Suprapubic skin (tissue), 4 donors: ENCODE results near the gene MCF2L. TPM values are rescaled to one million over a fixed set of nuclear protein-coding genes. Genes with fewer than 3 reads are reported as not detected.
"Not testable (repeated sequence)": the region's sequence is repeated elsewhere in the genome, so short reads cannot be mapped to it uniquely, and the experiment has no call there.

Experiments used
- DNase-seq, 2 donors: peaks; one replicate each; pipeline ENCODE4 v3.0.0-alpha.2; 2019; ENCODE audit warnings: low spot score in 2 of 2
- H3K27ac ChIP-seq: fragments of 200-600 bp; sonication (generic); one replicate; pipeline ENCODE4 v1.5.1; 2019
- H3K27me3 ChIP-seq: fragments of 200-600 bp; sonication (generic); one replicate; pipeline ENCODE4 v1.5.1; 2019
- H3K36me3 ChIP-seq: fragments of 200-600 bp; sonication (generic); one replicate; pipeline ENCODE4 v1.5.1; 2019
- H3K4me1 ChIP-seq: fragments of 200-600 bp; sonication (generic); one replicate; pipeline ENCODE4 v1.5.1; 2019
- H3K4me3 ChIP-seq: fragments of 200-600 bp; sonication (generic); one replicate; pipeline ENCODE4 v1.5.1; 2019; ENCODE audit warnings: mild to moderate bottlenecking
- H3K9me3 ChIP-seq: fragments of 200-600 bp; sonication (generic); one replicate; pipeline ENCODE4 v1.5.1; 2019
- EP300 ChIP-seq: sonication (generic); formaldehyde crosslinking; IDR thresholded peaks from one replicate; pipeline ENCODE4 v1.6.1; 2017; ENCODE audit warnings: antibody characterized with exemption
- POLR2A ChIP-seq, 2 donors: fragments of 450-650 bp; IDR thresholded peaks; one replicate each; pipeline ENCODE4 v1.6.1; 2017; ENCODE audit warnings: antibody characterized with exemption in 2 of 2, mild to moderate bottlenecking in 2 of 2, moderate library complexity in 2 of 2
- POLR2AphosphoS5 ChIP-seq, 3 donors: sonication (generic); formaldehyde crosslinking; IDR thresholded peaks; one replicate each; pipeline ENCODE4 v1.6.1; 2017; ENCODE audit warnings: antibody characterized with exemption in 3 of 3
- WGBS: methylation state at CpG from one replicate; pipeline ENCODE4 v1.1.5; 2018; 5-methylcytosine and 5-hydroxymethylcytosine counted together
- total RNA-seq, 4 donors: library from RNA; depleted of rRNA; stranded (reverse); fragments of >200 nt; gene quantifications; one replicate each; pipeline ENCODE4 v1.1.0, GENCODE V29; 2016
- TF ChIP-seq, protein P1 (sequence below), 2 donors: fragments of 200-600 bp in 1 of 2; fragments of 450-650 bp in 1 of 2; sonication (generic) in 1 of 2; IDR thresholded peaks; one replicate each; pipeline ENCODE4 v1.5.1; 2016 to 2019; ENCODE audit warnings: antibody characterized with exemption in 2 of 2, mild to moderate bottlenecking in 1 of 2, moderate library complexity in 1 of 2

The MCF2L gene
- total RNA-seq, 4 donors from 2014 or later, result 25.4 to 144 (median 50.0) TPM

DNA sequence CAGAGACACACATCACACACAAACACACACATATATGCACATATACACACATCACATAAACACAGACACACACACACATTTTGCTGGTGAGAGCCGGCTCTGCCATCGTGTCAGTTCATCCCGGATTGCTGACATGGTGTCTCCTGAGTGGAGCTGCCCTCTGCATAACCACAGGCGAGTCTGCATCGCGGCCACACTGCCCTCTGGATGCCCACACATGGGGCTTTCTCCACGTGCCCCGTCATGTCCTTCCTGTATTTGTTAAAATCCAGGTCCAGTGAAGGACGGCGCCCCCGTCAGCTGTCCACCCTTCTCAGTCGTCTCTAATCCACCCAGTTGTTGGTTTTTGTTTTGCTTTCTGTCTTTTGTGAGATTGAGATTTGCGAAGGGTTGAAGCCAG, 84.0 kb downstream of the MCF2L start:
- TF ChIP-seq POLR2AphosphoS5 (IDR thresholded peaks at IDR 0.05), result no peak
- TF ChIP-seq EP300, result no peak
- no peak for TF ChIP-seq POLR2A (IDR thresholded peaks at IDR 0.05)
- TF ChIP-seq, protein P1, sequence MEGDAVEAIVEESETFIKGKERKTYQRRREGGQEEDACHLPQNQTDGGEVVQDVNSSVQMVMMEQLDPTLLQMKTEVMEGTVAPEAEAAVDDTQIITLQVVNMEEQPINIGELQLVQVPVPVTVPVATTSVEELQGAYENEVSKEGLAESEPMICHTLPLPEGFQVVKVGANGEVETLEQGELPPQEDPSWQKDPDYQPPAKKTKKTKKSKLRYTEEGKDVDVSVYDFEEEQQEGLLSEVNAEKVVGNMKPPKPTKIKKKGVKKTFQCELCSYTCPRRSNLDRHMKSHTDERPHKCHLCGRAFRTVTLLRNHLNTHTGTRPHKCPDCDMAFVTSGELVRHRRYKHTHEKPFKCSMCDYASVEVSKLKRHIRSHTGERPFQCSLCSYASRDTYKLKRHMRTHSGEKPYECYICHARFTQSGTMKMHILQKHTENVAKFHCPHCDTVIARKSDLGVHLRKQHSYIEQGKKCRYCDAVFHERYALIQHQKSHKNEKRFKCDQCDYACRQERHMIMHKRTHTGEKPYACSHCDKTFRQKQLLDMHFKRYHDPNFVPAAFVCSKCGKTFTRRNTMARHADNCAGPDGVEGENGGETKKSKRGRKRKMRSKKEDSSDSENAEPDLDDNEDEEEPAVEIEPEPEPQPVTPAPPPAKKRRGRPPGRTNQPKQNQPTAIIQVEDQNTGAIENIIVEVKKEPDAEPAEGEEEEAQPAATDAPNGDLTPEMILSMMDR (IDR thresholded peaks at IDR 0.05), result no peak
- Histone ChIP-seq H3K27ac (no peak overlapping the region), H3K27me3 (peaks cover 2% of the 10 kb centered on the region), H3K9me3 (no peaks in the 10 kb centered on the region), H3K36me3 (no peaks in the 10 kb centered on the region), H3K4me1 (no peaks in the 10 kb centered on the region), H3K4me3 (no peak overlapping the region)
- peak in 1 of 2 donors; percentile 38 for DNase-seq
- WGBS, result 89% methylated on average over 13 of the region's 13 CpGs

- Histone ChIP-seq H3K36me3 (no peaks in the 10 kb centered on the region), H3K4me3 (no peak overlapping the region), H3K27ac (no peak overlapping the region), H3K9me3 (no peaks in the 10 kb centered on the region), H3K4me1 (no peaks in the 10 kb centered on the region), H3K27me3 (peaks cover 2% of the 10 kb centered on the region)
- TF ChIP-seq EP300 (no peak), POLR2A (IDR thresholded peaks at IDR 0.05) (no peak)
- WGBS, result 95% methylated on average over 4 of the region's 14 CpGs
- DNase-seq, result peak in 1 of 2 donors; percentile 57
Observed at GRCh38 chr13:113053376-113053775, 84.4 kb downstream of the MCF2L start.

- Histone ChIP-seq H3K4me3 (no peak overlapping the region), H3K27ac (no peak overlapping the region), H3K4me1 (no peaks in the 10 kb centered on the region), H3K36me3 (no peaks in the 10 kb centered on the region), H3K27me3 (peaks cover 2% of the 10 kb centered on the region), H3K9me3 (no peaks in the 10 kb centered on the region)
- DNase-seq, result peak in 1 of 2 donors; percentile 46
- TF ChIP-seq POLR2AphosphoS5 (IDR thresholded peaks at IDR 0.05), result no peak
- no peak for TF ChIP-seq EP300
- TF ChIP-seq, protein P1 (IDR thresholded peaks at IDR 0.05), result no peak
- no peak for TF ChIP-seq POLR2A (IDR thresholded peaks at IDR 0.05)
- 78% methylated on average over 30 of the region's 31 CpGs for WGBS
Observed at GRCh38 chr13:113053801-113054604, 85.0 kb downstream of the MCF2L start.

GRCh38 chr13:113057084-113057483, 88.1 kb downstream of the MCF2L start:
- peaks cover 2% of the 10 kb centered on the region for H3K27me3 ChIP-seq
- H3K9me3 ChIP-seq, result no peaks in the 10 kb centered on the region
- peak in 1 of 2 donors; percentile 24 for DNase-seq
- no peak for TF ChIP-seq POLR2A (IDR thresholded peaks at IDR 0.05)
- TF ChIP-seq, protein P1 (IDR thresholded peaks at IDR 0.05), result no peak
- no peak for TF ChIP-seq POLR2AphosphoS5 (IDR thresholded peaks at IDR 0.05)
- TF ChIP-seq EP300, result no peak
- H3K36me3 ChIP-seq, result peaks cover 13% of the 10 kb centered on the region
- H3K4me3 ChIP-seq, result no peak overlapping the region
- no peaks in the 10 kb centered on the region for H3K4me1 ChIP-seq
- 92% methylated on average over 1 of the region's 1 CpG for whole genome bisulfite sequencing
- no peak overlapping the region for H3K27ac ChIP-seq

- 90% methylated on average over 2 of the region's 3 CpGs for WGBS
- H3K4me1 ChIP-seq, H3K4me3 ChIP-seq, H3K9me3 ChIP-seq, H3K27ac ChIP-seq, H3K27me3 ChIP-seq: not testable (repeated sequence)
- peak in 1 of 2 donors; percentile 3 for DNase-seq
- peaks cover 13% of the 10 kb centered on the region for H3K36me3 ChIP-seq
Observed at GRCh38 chr13:113057559-113057958, 88.5 kb downstream of the MCF2L start.

DNA sequence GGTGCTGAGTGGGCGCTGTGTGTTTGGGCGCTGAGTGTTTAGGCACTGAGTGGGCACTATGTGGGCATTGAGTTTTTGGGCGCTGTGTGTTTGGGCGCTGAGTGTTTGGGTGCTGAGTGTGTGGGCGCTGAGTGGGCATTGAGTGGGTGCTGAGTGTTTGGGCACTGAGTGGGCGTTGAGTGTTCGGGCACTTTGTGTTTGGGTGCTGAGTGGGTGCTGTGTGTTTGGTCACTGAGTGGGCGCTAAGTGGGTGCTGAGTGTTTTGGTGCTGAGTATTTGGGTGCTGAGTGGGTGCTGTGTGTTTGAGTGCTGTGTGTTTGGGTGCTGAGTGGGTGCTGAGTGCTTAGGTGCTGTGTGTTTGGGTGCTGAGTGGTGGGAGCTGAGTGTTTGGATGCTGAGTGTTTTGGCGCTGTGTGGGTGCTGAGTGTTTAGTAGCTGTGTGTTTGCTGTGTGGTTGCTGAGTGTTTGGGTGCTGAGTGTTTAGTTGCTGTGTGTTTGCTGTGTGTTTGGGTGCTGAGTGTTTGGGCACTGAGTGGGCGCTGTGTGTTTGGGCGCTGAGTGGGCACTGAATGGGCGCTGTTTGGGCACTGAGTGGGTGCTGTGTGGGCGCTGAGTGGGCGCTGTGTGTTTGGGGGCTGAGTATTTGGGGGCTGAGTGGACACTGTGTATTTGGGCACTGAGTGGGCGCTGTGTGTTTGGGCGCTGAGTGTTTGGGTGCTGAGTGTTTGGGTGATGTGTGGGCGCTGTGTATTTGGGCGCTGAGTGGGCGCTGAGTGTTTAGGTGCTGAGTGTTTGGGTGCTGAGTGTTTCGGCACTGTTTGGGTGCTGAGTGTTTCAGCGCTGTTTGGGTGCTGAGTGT, 89.3 kb downstream of the MCF2L start:
- TF ChIP-seq, protein P1 (IDR thresholded peaks at IDR 0.05), result no peak
- no peak for TF ChIP-seq POLR2A (IDR thresholded peaks at IDR 0.05)
- no peak for TF ChIP-seq EP300
- no peak for TF ChIP-seq POLR2AphosphoS5 (IDR thresholded peaks at IDR 0.05)
- Histone ChIP-seq H3K27me3 (peaks cover under 1% of the 10 kb centered on the region), H3K36me3 (peaks cover 13% of the 10 kb centered on the region), H3K27ac (no peak overlapping the region), H3K4me3 (no peak overlapping the region), H3K9me3 (no peaks in the 10 kb centered on the region), H3K4me1 (no peaks in the 10 kb centered on the region)
- 89% methylated on average over 21 of the region's 21 CpGs for WGBS
- DNase-seq, result peak in 1 of 2 donors; percentile 19
